NB4 (cell line): ENCODE measurements around the gene TNP1.

ENCODE experiments used
- DNase-seq: peaks from one replicate; pipeline ENCODE4 v3.0.0; 2010; ENCODE audit warnings: low read depth
- H3K4me3 ChIP-seq: one replicate; pipeline ENCODE4 v1.5.1; 2011; ENCODE audit warnings: mild to moderate bottlenecking, low read depth, low read length, moderate library complexity
- CTCF ChIP-seq: IDR thresholded peaks from one replicate; pipeline ENCODE4 v1.5.1; 2012; ENCODE audit warnings: low read depth, low read length
- MAX ChIP-seq: IDR thresholded peaks from 2 replicates; pipeline ENCODE4 v1.6.1; 2011; ENCODE audit warnings: low read depth, low read length
- MYC ChIP-seq: IDR thresholded peaks from 2 replicates; pipeline ENCODE4 v1.6.1; 2011; ENCODE audit warnings: low read depth, low read length
- POLR2A ChIP-seq: IDR thresholded peaks from 2 replicates; pipeline ENCODE4 v1.6.1; 2011; ENCODE audit warnings: mild to moderate bottlenecking; ENCODE audit not compliant: insufficient read length; ENCODE audit errors: extremely low read depth

TNP1 gene

GRCh38 chr2:216887138-216887537 is 27.3 kb upstream of the TNP1 start:
- DNase-seq: no peak
- H3K4me3 ChIP-seq: no peak overlapping the region
- TF ChIP-seq MYC (no peak), CTCF (no peak), POLR2A (no peak), MAX (no peak)

GRCh38 chr2:216885117-216885553 is 25.3 kb upstream of the TNP1 start:
- no peak overlapping the region for H3K4me3 ChIP-seq
- no peak for DNase-seq
- TF ChIP-seq POLR2A (no peak), MAX (no peak), CTCF (no peak), MYC (no peak)

- TF ChIP-seq MAX (no peak), POLR2A (no peak), CTCF (no peak), MYC (no peak)
- H3K4me3 ChIP-seq: no peak overlapping the region
- no peak for DNase-seq
Measured at GRCh38 chr2:216884347-216884746, 24.5 kb upstream of the TNP1 start.

- no peak overlapping the region for H3K4me3 ChIP-seq
- no peak for DNase-seq
- TF ChIP-seq POLR2A: no peak
Measured at GRCh38 chr2:216882876-216883275, 23.0 kb upstream of the TNP1 start.

GRCh38 chr2:216881411-216881810 is 21.5 kb upstream of the TNP1 start:
- TF ChIP-seq MYC (no peak), CTCF (no peak), POLR2A (no peak), MAX (no peak)
- DNase-seq: no peak
- H3K4me3 ChIP-seq: no peak overlapping the region

- no peak for DNase-seq
- TF ChIP-seq MYC (no peak), CTCF (no peak), POLR2A (no peak), MAX (no peak)
- H3K4me3 ChIP-seq: no peak overlapping the region
Measured at GRCh38 chr2:216880509-216881184, 20.8 kb upstream of the TNP1 start.
